HG03565 (cell line): Measurements from ENCODE around the gene PDSS2.
"Not testable (repeated sequence)": the region's sequence is repeated elsewhere in the genome, so short reads cannot be mapped to it uniquely, and the experiment has no call there.

ENCODE experiments used
- ATAC-seq: cut with Tn5 transposase; IDR thresholded peaks from one replicate; pipeline ENCODE4 v1.9.1; 2021; ENCODE audit warnings: mild to moderate bottlenecking, moderate library complexity; ENCODE audit not compliant: unreplicated experiment

The PDSS2 gene

GRCh38 chr6:107459283-107460082, at the start of gene PDSS2:
PDSS2 (minus strand) TSS chr6:107459564; CDS start chr6:107459285, 279 bp downstream.
- ATAC-seq = peak; percentile 94

GRCh38 chr6:107506145-107506544, 46.8 kb upstream of the PDSS2 start:
- ATAC-seq = no peak

GRCh38 chr6:107504270-107505026, 45.1 kb upstream of the PDSS2 start:
- ATAC-seq = no peak

GRCh38 chr6:107496892-107497684, 37.7 kb upstream of the PDSS2 start:
- ATAC-seq = no peak

- no peak for ATAC-seq
These were observed 36.6 kb upstream of the PDSS2 start for GRCh38 chr6:107495971-107496370.

- ATAC-seq = no peak
These were observed 35.9 kb upstream of the PDSS2 start for GRCh38 chr6:107495196-107495643.

- no peak for ATAC-seq
These were observed 34.0 kb upstream of the PDSS2 start for GRCh38 chr6:107493158-107494057.

- ATAC-seq = no peak
These were observed 32.6 kb upstream of the PDSS2 start for GRCh38 chr6:107491760-107492660.

GRCh38 chr6:107491138-107491609, 31.8 kb upstream of the PDSS2 start:
- ATAC-seq = no peak

GRCh38 chr6:107490566-107491137, 31.3 kb upstream of the PDSS2 start:
- ATAC-seq = no peak

GRCh38 chr6:107489636-107490565, 30.5 kb upstream of the PDSS2 start, which contains the start of gene SOBP:
SOBP (plus strand) TSS chr6:107490117; CDS start chr6:107490617, 500 bp downstream.
- ATAC-seq = no peak

- ATAC-seq = no peak
These were observed 29.7 kb upstream of the PDSS2 start for GRCh38 chr6:107488875-107489635.

GRCh38 chr6:107488174-107488874, 29.0 kb upstream of the PDSS2 start:
- no peak for ATAC-seq

- no peak for ATAC-seq
These were observed 25.8 kb upstream of the PDSS2 start for GRCh38 chr6:107485157-107485556.

GRCh38 chr6:107479089-107479690, 19.8 kb upstream of the PDSS2 start:
- no peak for ATAC-seq

- not testable (repeated sequence) for ATAC-seq
These were observed 16.5 kb upstream of the PDSS2 start for GRCh38 chr6:107475826-107476225.
